Stimulated activated CD8-positive, alpha-beta memory T cell treated with anti-CD3 and anti-CD28 coated beads, Interleukin-7, amount 100 ng/mL, for 24 hours (primary cell): ENCODE results near the gene FAM168A.

Experiments
- DNase-seq: peaks from one replicate; pipeline ENCODE4 v3.0.0-alpha.2; 2020; ENCODE audit warnings: low read depth

Gene FAM168A, protein sequence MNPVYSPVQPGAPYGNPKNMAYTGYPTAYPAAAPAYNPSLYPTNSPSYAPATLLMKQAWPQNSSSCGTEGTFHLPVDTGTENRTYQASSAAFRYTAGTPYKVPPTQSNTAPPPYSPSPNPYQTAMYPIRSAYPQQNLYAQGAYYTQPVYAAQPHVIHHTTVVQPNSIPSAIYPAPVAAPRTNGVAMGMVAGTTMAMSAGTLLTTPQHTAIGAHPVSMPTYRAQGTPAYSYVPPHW

DNA sequence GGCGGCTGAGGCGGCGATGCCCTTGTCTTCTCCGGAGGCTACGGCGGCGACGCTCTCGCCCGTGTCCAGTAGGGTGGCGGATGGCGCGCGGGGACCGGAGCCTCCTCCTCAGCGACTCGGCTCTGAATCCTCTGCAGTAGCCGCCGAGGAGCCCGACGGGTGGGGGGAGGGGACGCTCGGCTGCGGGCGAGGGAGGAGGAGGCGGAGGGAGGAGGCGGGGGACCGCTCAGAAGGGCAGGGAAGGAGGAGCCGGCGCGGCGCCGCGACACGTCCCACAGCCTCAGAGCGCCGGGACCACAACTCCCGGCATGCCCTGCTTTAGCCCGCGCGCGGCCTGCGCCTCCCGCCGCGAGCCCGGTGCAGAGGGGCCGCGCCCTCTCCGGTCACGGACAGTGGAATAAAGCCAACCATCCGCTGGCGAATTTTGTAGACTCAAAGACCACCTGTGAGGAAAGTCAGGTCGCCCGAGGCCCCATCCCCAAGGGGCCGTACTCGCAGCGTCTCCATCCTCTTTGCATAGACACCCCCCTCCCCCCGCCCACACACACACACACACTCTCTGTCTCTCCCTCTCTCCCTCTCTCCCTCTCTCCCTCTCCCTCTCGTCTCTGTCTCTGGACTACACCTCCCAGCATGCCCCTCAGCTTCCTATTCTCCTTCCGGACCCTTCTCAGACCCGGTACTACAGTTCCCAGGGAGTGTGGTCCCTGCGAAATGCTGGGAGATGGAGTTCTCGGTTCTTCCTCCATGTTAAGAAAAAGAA lies at the start of gene FAM168A:
Gene FAM168A (minus strand): TSS at position 157 of the 763 bp plus-strand sequence. CDS start 129,638 bp downstream, outside the sequence.
- DNase-seq: peak; percentile 80

DNA sequence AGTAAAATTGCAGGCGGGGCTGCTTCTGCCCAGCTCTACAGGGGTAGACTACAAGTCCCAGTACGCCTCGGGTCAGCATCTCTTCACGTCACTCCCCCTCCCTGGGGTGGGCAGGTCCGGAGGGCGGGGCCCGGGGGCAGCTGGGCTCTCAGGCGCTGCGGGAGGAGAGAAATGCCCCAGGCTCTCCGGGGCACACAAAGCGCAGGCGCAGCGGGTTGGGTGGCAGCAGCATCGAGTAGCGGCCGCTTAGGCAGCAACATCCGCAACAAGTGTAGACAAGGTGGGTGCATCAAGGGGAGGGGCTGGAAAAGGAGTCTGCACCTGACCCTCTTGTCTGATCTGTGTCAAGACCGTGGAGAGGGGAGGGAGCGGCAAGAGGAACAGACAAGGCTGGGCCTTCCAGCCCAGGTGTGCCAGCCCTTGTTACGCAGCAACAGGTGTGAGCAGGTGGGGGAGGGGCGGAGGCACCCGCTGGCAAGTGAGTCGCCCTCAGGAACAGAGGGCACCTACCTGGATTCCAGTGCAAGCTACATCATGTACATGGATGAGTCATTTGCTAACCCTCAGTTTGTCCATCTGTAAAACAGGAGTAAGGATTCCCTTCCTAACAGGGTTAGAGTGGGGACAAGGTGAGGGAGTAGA lies 49.7 kb upstream of the FAM168A start:
- peak; percentile 87 for DNase-seq

DNA sequence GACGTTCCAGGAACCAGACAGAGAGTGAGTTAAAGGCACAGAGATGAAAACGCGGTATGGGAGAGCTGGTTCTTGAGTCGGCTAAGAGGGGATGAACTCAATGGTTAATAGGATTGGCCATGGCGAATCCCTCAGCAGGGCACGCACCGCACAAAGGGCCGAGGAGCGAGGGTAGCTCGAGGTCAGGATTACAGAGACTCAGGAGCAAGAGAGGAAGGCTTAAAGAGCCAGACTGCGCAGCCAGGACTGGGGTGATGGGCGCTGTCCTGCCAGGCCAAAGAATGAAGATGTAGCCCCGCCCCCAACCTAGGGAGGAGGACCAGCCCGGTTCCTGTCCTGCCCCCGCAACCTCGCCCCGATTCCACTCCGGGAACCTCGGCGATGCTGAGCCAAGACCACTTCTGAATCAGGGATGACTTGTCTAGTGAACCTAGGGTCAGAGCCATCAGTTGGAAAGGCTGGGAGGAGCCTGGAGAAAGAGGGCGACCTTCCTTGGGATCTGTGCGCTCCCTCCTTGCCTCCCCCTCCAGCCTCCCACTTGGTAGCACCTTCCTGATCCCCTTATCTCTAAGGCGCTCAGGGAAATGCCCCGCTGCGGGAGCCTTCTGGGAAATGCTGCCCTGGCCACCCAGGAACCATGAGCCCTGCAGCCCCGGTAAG lies 48.2 kb upstream of the FAM168A start, which contains the start of gene PLEKHB1:
Gene PLEKHB1 (plus strand): TSS at position 610 of the 660 bp plus-strand sequence. CDS start 28 bp downstream, at position 638.
- DNase-seq: no peak

DNA sequence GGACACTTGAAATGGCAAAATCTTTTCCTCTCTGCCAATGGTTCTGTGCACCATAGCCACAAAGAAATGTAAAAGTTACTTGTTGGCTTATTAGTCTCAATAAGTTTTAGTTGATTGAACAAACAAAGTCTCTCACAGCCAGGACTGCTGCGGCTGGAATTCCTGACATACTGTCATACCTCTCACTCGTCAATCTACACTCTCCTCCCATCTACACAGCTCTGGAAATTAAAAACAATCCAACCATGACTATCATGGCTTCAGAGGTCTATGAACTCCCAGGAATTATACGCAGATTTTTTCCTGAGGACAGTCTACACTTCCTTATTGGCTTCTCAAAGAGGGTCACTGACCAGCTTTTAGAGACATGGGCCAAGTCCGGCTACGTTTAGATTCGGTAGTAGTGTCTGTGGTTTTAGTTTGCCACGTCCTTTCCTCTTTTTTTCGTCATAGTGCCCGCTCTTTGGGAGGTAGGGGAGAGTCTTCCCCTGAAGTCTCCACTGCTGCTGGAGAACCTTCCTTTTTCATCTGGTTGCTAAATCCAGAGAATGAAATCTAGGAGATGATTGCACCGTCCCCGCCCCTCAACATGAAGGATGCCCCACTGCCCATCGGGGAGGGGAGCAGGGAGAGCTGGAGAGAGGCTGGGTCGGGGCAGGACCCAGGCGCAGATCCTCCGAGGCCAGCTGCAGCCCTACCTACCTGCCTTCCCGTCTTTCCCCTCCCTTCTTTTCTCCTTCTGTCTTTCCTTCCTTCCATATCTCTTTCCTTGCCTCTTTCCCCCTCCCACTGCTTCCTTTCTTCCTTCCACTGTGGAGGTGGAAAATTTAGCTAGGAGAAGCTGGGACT lies 47.4 kb upstream of the FAM168A start:
- no peak for DNase-seq

DNA sequence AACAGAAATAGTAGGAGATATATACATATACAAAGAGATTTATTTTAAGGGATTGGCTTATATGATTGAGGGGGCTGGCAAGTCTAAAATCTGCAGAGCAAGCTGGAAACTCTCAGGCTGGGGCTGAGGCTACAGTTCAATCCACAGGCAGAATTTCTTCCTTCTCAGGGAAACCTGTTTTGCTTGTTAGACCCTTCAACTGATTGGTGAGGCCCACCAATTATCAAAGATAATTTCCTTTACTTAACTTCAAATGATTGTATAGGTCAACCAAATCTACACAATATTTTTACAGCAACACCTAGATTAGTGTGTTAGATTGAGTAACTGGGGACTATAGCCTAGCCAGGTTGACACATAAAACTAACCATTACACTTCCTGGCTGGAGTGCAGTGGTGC lies 43.8 kb upstream of the FAM168A start:
- no peak for DNase-seq

DNA sequence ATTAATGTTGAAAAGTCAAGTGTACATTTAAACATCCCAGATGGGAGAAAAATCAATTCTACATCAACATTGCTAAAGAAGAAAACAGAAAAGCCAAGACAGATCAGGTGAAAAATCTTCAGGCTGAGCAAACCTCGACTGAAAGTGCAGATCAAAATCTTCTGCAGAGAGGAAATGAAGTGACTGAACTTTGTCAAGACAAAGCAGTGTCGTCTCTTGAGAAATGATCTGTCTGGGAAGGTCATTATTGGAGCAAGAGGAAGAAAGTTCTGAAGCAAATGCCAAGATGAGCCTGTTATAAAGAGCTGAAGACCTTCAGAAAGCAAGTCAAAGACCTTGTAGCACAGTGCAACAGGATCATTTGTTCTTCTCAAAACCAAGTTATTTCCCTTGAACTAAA lies 42.7 kb upstream of the FAM168A start:
- no peak for DNase-seq

DNA sequence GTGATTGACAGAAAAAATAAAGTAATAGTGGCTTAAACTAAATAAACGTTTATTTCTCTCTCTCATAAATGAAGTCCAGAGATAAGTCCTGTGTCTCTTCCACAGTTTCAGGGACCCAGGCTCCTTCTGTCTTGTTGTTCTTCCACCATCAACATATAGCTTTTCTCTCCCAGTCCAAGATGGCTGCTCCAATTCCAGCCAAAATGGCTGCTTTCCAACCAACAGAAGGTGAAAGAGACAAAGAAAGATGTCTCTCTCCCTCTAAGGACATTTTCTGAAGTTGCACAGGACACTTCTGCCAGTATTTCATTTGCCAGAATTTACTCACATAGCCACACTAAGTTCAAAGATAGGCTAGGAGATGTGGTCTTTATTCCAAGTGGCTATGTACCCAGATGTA lies 39.1 kb upstream of the FAM168A start:
- DNase-seq: no peak

DNA sequence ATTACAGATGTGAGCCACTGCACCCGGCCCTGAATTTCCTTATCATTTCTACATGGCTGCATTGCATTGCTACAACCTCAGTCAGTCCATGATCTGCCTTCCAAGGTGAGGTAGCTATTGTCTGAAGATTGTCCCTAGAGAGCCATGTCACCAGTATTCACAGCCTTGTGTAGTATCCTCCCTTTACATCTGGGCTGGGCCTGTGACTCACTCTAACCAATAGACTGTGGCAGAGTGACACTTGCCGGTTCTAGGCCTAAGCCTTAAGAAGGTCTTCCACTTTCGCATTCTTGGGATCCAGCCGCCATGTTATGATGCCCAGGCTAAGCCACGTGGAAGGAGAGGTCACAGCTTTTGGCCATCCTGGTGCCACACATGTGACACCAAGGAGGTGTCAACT lies 38.3 kb upstream of the FAM168A start:
- DNase-seq: no peak

DNA sequence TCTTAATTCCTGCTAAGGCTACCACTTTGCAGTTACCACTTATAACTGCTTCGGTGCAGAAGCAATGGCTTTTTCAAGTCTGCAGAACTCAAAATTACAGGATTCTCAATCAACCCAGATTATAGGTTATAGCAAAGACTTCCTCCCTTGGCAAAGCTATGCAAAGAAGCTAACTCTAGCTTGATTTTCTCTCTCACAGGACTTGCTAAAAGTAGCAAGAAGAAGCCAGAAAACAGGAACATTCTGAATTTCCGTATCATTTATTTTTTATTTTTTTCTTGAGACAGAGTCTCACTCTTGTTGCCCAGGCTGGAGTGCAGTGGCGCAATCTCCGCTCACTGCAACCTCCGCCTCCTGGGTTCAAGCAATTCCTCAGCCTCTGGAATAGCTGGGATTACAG lies 37.8 kb upstream of the FAM168A start:
- DNase-seq: no peak

DNA sequence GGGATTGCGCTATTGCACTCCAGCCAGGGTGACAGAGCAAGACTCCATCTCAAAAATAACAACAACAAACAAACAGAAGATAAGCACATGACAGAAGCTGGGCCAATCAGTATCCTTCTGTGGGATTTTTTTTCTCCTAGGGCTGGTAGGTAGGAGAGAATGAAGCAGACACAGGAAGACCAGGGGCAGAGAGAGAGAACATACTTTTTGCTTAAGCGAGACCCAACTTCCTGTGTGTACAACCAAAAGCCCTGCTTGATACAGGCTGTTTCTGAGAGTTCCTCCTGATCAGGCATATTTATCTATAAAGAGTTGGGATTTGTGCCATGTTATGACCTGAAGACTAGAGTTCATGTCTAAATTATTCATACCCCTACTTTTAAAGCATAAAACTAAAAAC lies 36.1 kb upstream of the FAM168A start:
- DNase-seq: no peak

DNA sequence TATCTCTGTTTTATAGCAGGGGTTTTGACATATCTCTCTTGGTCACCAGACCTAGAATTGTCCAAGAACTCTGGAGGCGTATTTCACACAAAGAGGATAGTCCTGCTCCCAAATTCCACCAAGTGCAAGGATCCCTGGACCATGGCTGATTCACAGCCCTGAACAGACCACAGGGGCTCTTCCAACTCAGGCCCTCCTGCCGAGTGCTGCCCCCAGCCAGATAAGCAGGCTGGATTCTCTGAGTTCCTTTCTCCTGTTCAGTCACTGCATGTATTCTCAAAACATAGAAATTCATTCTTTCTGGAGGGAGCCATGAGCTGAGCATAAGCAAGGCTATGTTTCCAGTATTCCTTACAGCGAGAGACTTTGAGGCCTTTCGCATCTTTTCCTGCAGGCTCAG lies 35.1 kb upstream of the FAM168A start:
- DNase-seq: no peak

DNA sequence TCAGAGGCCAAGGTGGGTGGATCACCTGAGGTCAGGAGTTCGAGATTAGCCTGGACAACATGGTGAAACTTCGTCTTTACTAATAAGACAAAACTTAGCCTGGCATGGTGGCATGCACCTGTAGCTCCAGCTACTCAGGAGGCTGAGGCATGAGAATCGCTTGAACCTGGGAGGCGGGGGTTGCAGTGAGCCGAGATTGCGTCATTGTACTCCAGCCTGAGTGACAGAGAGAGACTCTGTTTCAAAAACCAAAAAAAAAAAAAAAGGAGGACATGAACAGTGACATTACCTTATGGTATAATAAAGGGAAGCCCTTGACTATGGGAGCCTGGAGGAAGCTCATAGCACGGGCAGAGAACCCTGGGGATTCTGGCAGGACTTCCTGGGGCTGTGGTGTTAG lies 32.0 kb upstream of the FAM168A start:
- DNase-seq: no peak

DNA sequence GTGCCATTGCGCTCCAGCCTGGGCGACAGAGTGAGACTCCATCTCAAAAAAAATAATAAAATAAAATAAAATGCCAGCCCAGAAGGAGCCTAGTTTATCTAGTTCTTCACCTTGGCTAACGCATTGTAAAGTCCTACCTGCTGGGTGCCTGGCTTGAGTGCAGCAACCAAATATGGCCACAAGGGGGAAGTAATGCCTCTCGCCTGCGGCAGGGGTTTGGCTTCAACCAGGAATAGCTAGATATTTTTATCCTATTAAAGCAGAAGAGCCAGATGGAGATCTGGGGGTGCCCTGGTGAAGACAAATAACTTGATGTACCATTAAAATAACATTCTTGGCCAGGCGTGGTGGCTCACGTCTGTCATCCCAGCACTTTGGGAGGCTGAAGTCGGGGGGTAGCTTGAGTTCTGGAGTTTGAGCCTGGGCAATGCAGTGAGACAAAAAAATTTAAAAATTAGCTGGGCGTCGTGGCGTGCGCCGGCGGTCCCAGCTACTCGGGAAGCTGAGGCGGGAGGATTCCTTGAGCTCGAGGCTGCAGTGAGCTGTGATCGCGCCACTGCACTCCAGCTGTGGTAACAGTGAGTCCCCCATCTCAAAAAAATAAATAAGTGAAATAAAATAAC lies 27.9 kb upstream of the FAM168A start:
- peak; percentile 41 for DNase-seq

DNA sequence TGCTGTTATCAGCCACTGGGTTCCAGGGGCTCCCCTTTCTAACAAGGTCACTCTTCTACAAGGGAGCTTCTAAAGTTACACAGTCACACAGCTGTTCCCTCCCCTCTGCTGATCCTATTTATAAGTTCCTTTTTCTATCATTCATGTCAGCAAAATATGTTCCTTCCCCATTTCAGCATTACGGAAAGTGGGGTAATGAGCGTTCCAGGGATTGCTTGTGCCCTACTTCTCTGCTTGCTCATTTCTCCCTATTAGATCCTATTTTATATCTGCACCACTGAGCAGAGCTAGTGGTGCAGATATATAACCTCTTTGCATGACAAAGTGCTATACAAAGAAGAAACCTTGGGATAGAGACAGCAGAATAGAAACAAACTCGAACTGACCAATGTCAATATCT lies 25.8 kb upstream of the FAM168A start:
- DNase-seq: no peak

DNA sequence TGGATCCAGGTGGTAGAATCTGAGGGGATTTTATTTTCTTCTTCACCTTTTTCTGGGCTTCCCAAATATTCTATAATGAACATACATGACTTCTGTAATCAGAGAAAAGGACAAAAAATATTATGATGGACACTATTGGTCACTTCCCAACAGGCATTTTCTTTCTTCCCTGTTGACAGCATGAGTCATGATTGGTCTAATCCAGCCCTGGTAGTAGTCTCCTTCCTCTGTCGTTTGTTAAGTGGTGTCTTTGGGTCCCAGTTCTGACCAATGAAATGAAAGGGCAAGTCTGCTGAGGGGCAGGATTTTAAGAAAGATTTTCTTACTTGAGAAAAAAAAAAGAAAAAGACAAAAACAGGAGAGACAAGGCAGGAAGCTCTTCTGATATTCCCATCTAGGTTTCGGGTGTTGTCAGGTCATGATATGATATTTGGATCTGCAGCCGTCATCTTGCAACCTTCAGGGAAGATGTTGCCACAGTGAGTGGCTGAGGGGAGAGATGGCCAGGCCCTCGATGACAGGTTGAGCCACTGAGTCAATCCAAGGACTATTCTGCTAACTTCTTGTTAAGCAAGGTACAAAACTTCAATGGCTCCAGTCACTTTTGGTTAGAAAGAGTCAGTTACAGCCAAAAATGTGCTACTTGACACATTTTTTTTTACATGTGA lies 25.1 kb upstream of the FAM168A start:
- no peak for DNase-seq

DNA sequence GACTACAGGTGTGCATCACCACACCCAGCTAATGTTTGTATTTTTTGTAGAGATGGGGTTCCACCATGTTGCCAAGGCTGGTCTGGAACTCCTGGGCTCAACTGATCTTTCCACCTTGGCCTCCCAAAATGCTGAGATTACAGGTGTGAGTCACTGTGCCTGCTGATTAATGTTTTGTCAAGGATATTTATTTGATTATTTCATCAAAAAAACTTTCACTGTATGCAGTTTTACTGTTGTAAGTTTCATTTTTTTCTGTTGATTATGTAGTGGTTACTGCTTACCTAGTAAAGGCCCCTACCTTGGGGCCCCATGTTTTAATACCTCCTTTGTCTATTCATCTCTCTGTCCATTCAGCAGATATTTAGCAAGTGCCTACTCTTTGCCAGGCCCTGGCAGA lies 16.7 kb upstream of the FAM168A start:
- no peak for DNase-seq

DNA sequence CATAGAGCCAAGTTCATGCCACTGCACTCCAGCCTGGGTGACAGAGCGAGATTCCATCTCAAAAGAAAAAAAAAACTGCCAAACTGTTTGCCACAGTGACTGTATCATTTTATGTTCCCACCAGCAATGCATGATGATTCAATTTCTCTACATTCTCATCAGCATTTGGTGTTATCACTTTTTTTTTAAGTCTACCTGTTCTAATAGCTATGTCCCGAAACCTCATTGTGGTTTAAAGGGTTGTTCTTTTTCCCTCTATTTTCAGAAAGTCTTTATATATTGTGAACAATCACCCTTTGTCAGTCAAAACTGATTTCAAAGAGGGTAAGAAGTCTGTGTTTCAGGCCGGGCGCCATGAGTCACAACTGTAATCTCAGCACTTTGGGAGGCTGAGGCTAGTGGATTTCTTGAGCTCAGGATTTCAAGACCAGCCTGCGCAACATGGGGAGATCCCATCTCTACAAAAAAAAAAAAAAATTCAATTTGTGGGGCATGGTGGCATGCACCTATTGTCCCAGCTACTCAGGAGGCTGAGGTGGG lies 14.8 kb upstream of the FAM168A start:
- no peak for DNase-seq

DNA sequence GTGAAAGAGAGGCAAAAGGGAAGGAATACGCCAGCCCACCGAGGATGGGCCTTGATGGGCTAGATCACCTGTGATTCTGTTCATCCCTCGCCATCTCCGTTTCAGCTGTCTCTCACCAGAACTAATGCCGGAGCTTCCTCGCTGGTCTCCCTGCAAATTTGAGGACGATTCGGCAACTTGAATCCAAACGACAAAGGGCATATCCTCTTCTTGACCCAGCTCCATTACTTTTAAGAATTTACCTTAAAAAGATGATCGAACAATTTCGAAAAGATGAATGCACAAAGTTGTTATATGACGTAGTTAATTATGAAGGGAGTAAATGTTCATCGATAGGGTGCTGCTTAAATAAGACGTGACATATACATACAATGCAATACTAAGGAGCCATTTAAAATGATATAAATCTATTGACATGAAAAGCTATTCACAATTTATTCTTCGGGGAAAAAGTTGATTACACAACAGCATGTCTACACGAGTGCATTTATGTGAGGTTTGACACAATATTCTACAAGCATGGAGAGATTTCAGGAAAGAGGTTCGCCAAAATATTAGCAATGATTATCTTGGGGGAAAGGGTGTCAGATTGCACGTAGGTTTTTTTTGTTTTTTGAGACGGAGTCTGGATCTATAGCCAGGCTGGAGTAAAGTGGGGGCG lies 937 bp upstream of the FAM168A start:
- DNase-seq: no peak

DNA sequence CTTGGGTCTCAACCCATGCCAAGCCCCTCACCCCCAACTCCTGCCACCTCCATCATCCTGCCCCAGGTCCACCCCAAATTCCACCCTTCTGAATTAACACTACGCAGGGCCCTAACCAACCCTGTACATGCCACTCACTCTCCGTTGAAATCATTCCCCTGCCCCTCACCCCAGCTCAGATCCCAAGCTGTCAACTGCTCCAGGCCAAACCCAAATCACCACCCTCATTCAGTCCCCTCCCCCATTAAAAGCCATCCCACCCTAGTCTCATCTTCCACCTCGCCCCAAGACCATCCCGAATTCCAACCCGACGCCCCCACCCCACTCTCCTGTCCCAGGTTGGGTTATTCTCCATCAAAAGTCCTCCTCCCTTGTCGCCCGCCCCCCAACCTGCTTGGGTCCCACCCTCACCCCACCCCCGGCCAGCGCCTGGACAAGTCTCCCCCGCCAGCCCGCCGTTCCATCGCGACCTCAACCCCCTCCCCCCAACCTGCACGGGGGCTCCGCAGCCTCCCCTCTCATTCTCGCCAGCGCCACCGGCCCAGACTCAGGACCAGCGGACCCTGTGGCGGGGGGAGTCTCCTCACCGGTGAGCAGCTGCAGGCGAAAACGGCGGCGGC lies 466 bp downstream of the FAM168A start:
- DNase-seq: no peak
